Adrenal gland (tissue), 5 donors: ENCODE measurements around the gene SLAMF7.

Experiments
- CTCF ChIP-seq, 6 experiments: fragments of 450-650 bp in 4 of 6; fragments of 200-600 bp in 2 of 6; sonication (generic) in 1 of 6; IDR thresholded peaks; 1 replicate in 5 of 6; 2 replicates in 1 of 6; pipeline versions ENCODE4 v1.5.1 to v1.8.0; 2016 to 2021; ENCODE audit warnings: antibody characterized with exemption in 6 of 6, mild to moderate bottlenecking in 2 of 6, moderate library complexity in 1 of 6
- POLR2A ChIP-seq, 2 donors: fragments of 450-650 bp; IDR thresholded peaks; one replicate each; pipeline ENCODE4 v1.6.1; 2017; ENCODE audit warnings: antibody characterized with exemption in 2 of 2, mild to moderate bottlenecking in 2 of 2, moderate library complexity in 1 of 2
- donor health status: DM: no; HTN: no; CAD: no.

GRCh38 chr1:160718210-160718609, 20.8 kb upstream of the SLAMF7 start:
- TF ChIP-seq CTCF (IDR thresholded peaks at IDR 0.05) = no peak
- TF ChIP-seq POLR2A (IDR thresholded peaks at IDR 0.05) = no peak
